Suprapubic skin (tissue), 4 donors: ENCODE measurements around the gene COL19A1. TPM values are rescaled to one million over a fixed set of nuclear protein-coding genes. Genes with fewer than 3 reads are reported as not detected.

Source experiments
- DNase-seq, 2 donors: peaks; one replicate each; pipeline ENCODE4 v3.0.0-alpha.2; 2019; ENCODE audit warnings: low spot score in 2 of 2
- H3K27ac ChIP-seq: fragments of 200-600 bp; sonication (generic); one replicate; pipeline ENCODE4 v1.5.1; 2019
- H3K27me3 ChIP-seq: fragments of 200-600 bp; sonication (generic); one replicate; pipeline ENCODE4 v1.5.1; 2019
- H3K36me3 ChIP-seq: fragments of 200-600 bp; sonication (generic); one replicate; pipeline ENCODE4 v1.5.1; 2019
- H3K4me1 ChIP-seq: fragments of 200-600 bp; sonication (generic); one replicate; pipeline ENCODE4 v1.5.1; 2019
- H3K4me3 ChIP-seq: fragments of 200-600 bp; sonication (generic); one replicate; pipeline ENCODE4 v1.5.1; 2019; ENCODE audit warnings: mild to moderate bottlenecking
- H3K9me3 ChIP-seq: fragments of 200-600 bp; sonication (generic); one replicate; pipeline ENCODE4 v1.5.1; 2019
- CTCF ChIP-seq, 2 donors: fragments of 200-600 bp in 1 of 2; fragments of 450-650 bp in 1 of 2; sonication (generic) in 1 of 2; IDR thresholded peaks; one replicate each; pipeline ENCODE4 v1.5.1; 2016 to 2019; ENCODE audit warnings: antibody characterized with exemption in 2 of 2, mild to moderate bottlenecking in 1 of 2, moderate library complexity in 1 of 2
- EP300 ChIP-seq: sonication (generic); formaldehyde crosslinking; IDR thresholded peaks from one replicate; pipeline ENCODE4 v1.6.1; 2017; ENCODE audit warnings: antibody characterized with exemption
- POLR2A ChIP-seq, 2 donors: fragments of 450-650 bp; IDR thresholded peaks; one replicate each; pipeline ENCODE4 v1.6.1; 2017; ENCODE audit warnings: antibody characterized with exemption in 2 of 2, mild to moderate bottlenecking in 2 of 2, moderate library complexity in 2 of 2
- POLR2AphosphoS5 ChIP-seq, 3 donors: sonication (generic); formaldehyde crosslinking; IDR thresholded peaks; one replicate each; pipeline ENCODE4 v1.6.1; 2017; ENCODE audit warnings: antibody characterized with exemption in 3 of 3
- WGBS: methylation state at CpG from one replicate; pipeline ENCODE4 v1.1.5; 2018; 5-methylcytosine and 5-hydroxymethylcytosine counted together
- total RNA-seq, 4 donors: library from RNA; depleted of rRNA; stranded (reverse); fragments of >200 nt; gene quantifications; one replicate each; pipeline ENCODE4 v1.1.0, GENCODE V29; 2016

Gene COL19A1
- total RNA-seq, 4 donors from 2014 or later, result 0.10 TPM; not detected in 3

DNA sequence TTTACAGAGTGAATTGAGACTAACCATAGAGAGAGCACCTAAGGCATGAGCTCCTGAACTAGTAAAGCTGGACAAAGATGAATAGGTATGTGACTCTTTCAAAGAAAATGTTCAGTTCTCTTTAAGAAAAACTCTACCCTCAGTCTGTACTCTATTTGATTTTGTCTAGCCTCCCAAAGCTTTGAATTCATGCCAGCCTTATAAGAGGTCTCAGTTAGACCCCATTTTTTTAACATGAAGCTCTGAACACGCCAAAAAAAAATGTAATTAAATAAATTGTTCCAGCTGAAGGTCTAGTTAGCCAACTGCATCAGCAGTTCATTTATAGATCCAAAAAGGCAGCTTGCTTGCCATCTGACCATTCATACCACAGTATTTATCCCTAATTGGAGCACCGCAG, 365.0 kb downstream of the COL19A1 start:
- TF ChIP-seq POLR2A (IDR thresholded peaks at IDR 0.05), result no peak
- TF ChIP-seq POLR2AphosphoS5 (IDR thresholded peaks at IDR 0.05), result no peak
- no peak for TF ChIP-seq CTCF (IDR thresholded peaks at IDR 0.05)
- TF ChIP-seq EP300, result no peak

GRCh38 chr6:70234561-70235236, 368.3 kb downstream of the COL19A1 start:
- Histone ChIP-seq H3K27ac (no peak overlapping the region), H3K36me3 (no peaks in the 10 kb centered on the region), H3K9me3 (no peaks in the 10 kb centered on the region), H3K27me3 (no peaks in the 10 kb centered on the region), H3K4me3 (no peak overlapping the region), H3K4me1 (no peaks in the 10 kb centered on the region)
- 83% methylated on average over 7 of the region's 7 CpGs for WGBS
- TF ChIP-seq POLR2A (IDR thresholded peaks at IDR 0.05) (no peak), POLR2AphosphoS5 (IDR thresholded peaks at IDR 0.05) (no peak), CTCF (IDR thresholded peaks at IDR 0.05) (no peak), EP300 (no peak)
- DNase-seq, result no peak

More for the DNA sequence above, 365.0 kb downstream of the COL19A1 start:
- 30% methylated on average over 2 of the region's 2 CpGs for WGBS
- no peak for DNase-seq
- no peak overlapping the region for H3K4me3 ChIP-seq
- H3K4me1 ChIP-seq, result no peaks in the 10 kb centered on the region
- no peaks in the 10 kb centered on the region for H3K9me3 ChIP-seq
- no peak overlapping the region for H3K27ac ChIP-seq
- no peaks in the 10 kb centered on the region for H3K36me3 ChIP-seq
- no peaks in the 10 kb centered on the region for H3K27me3 ChIP-seq

GRCh38 chr6:70236343-70236742, 370.0 kb downstream of the COL19A1 start:
- WGBS, result 82% methylated on average over 3 of the region's 3 CpGs

DNA sequence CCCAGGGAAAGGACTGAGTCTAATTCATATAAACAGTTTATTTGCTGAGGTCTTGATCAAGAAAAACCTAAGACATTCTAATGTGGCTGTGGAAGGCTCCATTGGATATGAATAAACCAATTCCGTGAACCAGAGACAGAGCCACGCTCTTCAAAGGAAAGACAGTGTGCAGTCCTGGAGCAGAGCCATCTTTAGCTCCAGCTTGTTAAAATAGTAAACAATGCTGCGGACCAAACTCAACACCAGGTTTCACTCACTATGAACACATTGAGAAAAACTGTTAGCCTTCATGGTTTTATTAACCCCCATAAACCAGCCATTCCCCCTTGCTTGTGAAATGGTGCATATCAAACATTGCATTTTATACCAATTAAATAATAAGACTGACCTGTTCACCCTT, 374.7 kb downstream of the COL19A1 start:
- H3K4me3 ChIP-seq, result no peak overlapping the region
- no peak for DNase-seq
- H3K27ac ChIP-seq, result no peak overlapping the region
- no peaks in the 10 kb centered on the region for H3K4me1 ChIP-seq
- WGBS, result 48% methylated on average over 3 of the region's 3 CpGs
- no peaks in the 10 kb centered on the region for H3K9me3 ChIP-seq
- H3K36me3 ChIP-seq, result no peaks in the 10 kb centered on the region
- TF ChIP-seq EP300 (no peak), POLR2A (IDR thresholded peaks at IDR 0.05) (no peak)
- H3K27me3 ChIP-seq, result no peaks in the 10 kb centered on the region

More at GRCh38 chr6:70236343-70236742, 370.0 kb downstream of the COL19A1 start:
- H3K4me1 ChIP-seq, result no peaks in the 10 kb centered on the region
- no peaks in the 10 kb centered on the region for H3K36me3 ChIP-seq
- no peak overlapping the region for H3K4me3 ChIP-seq
- TF ChIP-seq CTCF (IDR thresholded peaks at IDR 0.05) (no peak), POLR2A (IDR thresholded peaks at IDR 0.05) (no peak), POLR2AphosphoS5 (IDR thresholded peaks at IDR 0.05) (no peak), EP300 (no peak)
- H3K27me3 ChIP-seq, result no peaks in the 10 kb centered on the region
- no peak overlapping the region for H3K27ac ChIP-seq
- DNase-seq, result no peak
- H3K9me3 ChIP-seq, result no peaks in the 10 kb centered on the region

DNA sequence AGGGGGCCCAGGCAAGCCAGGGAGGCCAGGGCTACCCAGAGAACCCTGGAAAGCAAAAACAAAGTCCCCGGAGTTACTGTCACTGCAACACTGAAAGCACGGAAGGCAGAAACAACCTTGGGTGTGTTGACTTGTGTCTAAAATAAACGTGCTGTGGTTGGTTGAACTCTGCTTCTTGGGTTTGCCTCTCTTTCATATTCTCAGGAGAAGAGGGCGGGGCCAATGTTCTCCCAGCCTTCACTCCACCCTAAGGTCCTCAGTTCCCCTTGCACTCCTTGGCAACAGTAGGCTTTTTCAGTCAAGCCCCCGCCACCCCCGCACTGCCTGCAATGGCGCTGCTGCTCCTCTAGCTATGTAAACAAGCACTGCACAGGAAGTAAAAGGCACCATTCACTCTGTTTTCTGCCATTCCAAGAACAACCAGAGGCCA, 375.6 kb downstream of the COL19A1 start:
- WGBS, result 74% methylated on average over 7 of the region's 7 CpGs
- no peak for DNase-seq

GRCh38 chr6:70246118-70246517, 379.8 kb downstream of the COL19A1 start:
- Histone ChIP-seq H3K4me1 (no peaks in the 10 kb centered on the region), H3K9me3 (no peaks in the 10 kb centered on the region), H3K4me3 (no peak overlapping the region), H3K27ac (no peak overlapping the region), H3K27me3 (no peaks in the 10 kb centered on the region), H3K36me3 (no peaks in the 10 kb centered on the region)
- 96% methylated on average over 7 of the region's 7 CpGs for WGBS
- TF ChIP-seq POLR2A (IDR thresholded peaks at IDR 0.05), result no peak
- TF ChIP-seq POLR2AphosphoS5 (IDR thresholded peaks at IDR 0.05), result no peak
- TF ChIP-seq EP300, result no peak
- TF ChIP-seq CTCF (IDR thresholded peaks at IDR 0.05), result no peak
- no peak for DNase-seq

More for the DNA sequence above, 375.6 kb downstream of the COL19A1 start:
- Histone ChIP-seq H3K27ac (no peak overlapping the region), H3K36me3 (no peaks in the 10 kb centered on the region), H3K4me3 (no peak overlapping the region), H3K9me3 (no peaks in the 10 kb centered on the region), H3K27me3 (no peaks in the 10 kb centered on the region), H3K4me1 (no peaks in the 10 kb centered on the region)
- TF ChIP-seq POLR2AphosphoS5 (IDR thresholded peaks at IDR 0.05) (no peak), EP300 (no peak)
